Dermis microvascular lymphatic vessel endothelial cell (primary cell): ENCODE data around the gene PRKN. TPM values are rescaled to one million over a fixed set of nuclear protein-coding genes. Genes with fewer than 3 reads are reported as not detected.

ENCODE experiments used
- DNase-seq, 2 donors: peaks; one replicate each; pipeline versions ENCODE4 v3.0.0 to v3.0.0-alpha.2; 2010; ENCODE audit warnings: low read depth in 2 of 2
- total RNA-seq: library from RNA; depleted of rRNA; stranded (reverse); fragments of >200 nt; gene quantifications from 2 replicates; pipeline ENCODE4 v1.2.1, GENCODE V29; 2014

The PRKN gene
- total RNA-seq, 1 donor from 2014 or later, result 0.39 TPM

DNA sequence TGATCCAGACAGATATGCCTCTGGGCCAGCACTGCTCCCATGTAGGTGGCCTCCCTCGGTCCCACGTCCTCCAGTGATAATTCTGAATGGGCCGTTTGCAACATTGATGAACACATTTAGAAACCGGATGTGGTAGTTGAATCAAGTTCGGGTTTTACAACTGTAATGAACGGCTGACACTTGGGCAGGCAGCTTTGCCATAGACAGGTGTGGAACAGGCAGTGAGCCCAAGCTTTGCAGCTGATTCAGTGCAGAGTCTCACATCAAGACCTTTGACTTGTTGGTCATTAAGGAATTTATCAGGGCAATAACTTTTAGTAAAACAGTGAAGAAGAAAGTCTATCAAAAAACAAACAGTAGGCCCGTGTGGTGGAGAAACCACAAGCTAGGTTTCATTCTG lies 987.1 kb downstream of the PRKN start:
- no peak for DNase-seq

DNA sequence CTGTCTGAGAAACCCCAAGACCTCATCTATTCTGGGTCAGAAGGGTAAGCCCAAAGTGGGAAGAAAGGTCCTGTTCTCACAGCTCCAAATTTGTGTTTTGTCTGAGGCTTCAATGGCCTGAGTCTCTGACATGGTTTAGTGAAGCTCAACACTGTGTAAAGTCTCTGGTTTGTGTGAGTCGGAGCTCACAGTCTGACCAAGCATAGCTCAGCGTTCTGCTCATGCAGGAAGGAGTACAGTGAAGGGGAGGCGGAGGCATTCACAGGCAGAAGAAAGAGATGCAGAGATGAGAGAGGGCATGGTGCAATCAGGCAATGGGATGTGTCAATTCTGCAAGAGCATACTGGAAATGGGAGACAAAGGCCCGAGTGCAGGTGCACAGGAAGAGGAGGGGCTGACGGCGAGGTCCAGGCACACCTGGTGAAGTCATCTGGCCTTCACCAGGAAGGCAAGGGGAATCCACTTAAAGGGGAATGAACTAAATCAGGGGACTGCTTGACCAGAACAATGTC lies 990.7 kb downstream of the PRKN start:
- DNase-seq, result no peak

DNA sequence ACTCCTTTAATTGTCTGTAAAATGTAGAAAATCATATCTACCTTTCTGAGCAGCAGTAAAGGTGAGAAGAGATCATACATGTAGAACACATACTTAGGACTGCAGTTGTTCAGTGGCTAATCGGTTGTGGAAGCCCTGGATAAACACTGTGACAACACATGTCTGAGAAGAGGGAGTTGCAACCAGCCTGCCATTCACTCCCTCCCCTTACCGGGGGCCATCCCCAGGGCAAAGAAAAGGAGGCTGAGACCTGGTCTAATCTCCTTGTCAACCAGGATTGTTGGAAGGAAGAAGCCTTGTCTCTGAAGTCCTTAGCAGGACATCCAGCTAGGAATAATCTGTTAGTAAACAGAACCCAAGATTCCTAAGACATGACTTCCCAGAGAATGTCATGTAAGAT lies 991.2 kb downstream of the PRKN start:
- DNase-seq, result no peak

DNA sequence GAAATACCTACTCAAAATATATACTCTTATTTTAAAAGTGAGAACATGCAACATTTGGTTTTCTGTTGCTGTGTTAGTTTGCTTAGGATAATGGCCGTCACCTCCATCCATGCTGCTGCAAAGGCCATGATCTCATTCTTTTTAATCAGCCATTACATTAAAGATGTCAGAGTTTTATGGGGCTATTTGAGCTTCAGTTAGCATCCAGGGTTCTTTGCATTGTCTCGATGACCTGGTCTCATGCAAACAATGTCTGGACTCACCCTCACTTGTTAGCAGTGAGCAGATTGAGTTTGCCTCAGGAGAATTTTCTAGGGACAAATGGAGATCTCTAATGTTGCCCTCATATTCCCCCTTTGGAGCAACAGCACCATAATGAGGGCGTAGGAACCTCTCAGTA lies 995.0 kb downstream of the PRKN start:
- no peak for DNase-seq

DNA sequence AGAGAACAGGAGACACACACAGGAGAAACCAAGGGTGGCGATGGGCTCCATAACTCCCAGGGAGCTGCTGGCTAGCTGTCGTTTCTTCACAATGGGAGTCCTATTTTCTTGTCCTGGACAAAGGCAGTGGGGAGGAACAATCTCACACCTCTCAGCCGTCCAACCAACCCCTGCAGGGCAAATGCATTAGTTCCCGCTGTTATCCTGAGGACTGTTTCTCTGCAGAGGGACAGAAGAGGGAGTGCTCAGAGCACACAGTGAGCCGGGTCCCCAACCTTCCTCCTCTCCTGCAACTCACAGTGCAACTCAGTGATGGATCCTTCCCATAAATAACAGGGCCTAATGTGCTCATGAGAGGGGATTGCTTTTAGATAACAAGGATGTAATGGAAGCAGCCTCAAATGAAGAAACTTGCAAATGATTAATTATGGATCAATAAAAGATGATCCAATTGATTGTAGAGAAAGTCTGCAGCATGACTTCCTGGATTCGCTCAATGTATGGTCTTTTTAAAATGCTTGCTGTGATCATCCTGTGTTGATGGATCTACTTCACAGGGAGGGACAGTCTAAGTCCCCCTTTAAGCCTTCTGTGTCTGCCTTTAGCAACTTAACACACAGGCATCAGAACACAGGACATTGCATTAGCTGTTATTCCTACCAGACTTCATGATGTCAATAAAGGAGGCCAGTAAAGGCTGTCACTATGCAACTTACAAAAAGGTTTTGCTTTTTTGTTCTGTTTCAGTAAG lies 1000.3 kb downstream of the PRKN start:
- DNase-seq, result no peak

DNA sequence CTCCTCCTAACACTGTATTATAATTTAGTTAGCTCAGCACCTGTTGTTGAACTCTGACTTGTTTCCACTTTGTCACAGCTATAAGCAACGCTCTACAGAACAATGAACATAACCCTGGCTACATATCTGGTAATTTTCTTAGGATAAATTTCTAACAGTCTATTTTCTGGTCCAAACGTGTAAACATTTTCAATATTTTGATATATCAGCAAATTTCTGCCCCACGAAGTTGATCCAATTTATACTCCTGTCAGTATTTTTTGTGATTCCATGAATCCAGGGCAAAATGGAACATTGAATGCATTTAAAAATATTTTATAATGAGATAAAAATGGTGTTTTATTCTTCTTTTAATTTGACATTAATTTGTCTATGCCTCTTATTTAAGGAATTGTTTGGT lies 1005.2 kb downstream of the PRKN start:
- no peak for DNase-seq

DNA sequence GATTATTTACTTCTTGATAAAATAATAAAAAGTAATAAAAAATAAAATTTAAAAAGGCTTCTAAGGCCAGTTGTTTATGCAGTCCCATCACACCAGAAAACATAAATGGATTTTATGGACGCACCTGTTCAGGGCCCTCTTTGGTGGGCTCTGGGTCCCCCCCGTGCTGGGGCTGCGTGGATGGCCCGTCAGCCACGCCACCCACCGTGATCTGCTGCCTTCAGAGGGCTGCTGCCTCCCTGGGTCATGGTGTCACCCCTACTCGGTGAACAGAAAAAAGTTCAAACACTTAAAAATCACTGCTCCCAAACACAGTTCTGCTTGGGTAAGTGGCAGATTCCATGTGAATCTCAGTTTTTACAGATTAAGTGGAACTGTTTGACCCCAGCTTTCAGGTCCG lies 1006.1 kb downstream of the PRKN start:
- no peak for DNase-seq

DNA sequence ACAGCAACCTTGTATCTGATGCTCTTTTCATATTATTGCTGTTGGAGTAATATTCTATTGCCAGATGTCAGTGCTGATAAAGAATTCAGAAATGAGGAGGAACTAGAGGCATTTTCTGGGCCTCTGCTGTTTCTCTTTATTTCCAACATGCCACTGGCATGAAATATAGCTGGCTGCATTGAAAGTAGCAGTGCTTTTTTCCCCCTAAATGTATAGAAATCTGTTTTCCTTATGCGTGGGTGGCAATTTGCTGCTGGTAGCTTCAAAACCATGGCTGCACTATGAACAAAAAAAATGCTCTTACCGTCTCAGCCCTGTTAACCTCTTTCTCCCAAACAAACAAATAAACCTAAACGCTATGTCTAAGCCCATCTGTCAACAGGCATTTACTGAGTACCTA lies 1011.4 kb downstream of the PRKN start:
- no peak for DNase-seq

DNA sequence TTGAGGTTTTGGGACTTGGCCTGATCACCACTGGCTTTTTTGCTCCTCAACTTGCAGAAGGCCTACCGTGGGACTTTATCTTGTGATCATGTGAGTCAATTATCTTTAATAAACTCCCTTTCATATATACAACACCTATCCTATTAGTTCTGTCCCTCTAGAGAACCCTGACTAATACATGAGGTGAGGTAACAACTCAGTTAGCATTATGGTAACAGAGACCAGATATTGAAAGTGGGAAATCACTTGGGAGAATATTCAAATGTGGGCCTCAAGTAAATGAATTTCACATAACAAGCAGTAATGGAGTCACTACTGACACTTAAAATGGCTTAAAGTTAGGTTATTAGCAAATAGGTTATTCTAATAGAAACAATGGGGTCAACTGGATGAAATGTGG lies 1015.6 kb downstream of the PRKN start:
- DNase-seq, result no peak

DNA sequence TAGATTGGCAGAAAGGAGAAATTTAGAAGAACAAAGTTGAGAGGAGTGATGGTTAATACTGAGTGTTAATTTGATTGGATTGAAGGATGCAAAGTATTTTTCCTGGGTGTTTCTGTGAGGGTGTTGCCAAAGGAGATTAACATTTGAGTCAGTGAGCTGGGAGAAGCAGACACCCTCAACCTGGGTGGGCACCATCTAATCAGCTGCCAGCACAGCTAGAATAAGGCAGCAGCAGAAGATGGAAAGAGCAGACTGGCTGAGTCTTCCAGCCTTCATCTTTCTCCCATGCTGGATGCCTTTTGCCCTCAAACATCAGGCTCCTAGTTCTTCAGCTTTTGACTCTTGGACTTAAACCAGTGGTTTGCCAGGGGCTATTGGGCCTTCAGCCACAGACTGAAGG lies 1016.1 kb downstream of the PRKN start:
- no peak for DNase-seq

DNA sequence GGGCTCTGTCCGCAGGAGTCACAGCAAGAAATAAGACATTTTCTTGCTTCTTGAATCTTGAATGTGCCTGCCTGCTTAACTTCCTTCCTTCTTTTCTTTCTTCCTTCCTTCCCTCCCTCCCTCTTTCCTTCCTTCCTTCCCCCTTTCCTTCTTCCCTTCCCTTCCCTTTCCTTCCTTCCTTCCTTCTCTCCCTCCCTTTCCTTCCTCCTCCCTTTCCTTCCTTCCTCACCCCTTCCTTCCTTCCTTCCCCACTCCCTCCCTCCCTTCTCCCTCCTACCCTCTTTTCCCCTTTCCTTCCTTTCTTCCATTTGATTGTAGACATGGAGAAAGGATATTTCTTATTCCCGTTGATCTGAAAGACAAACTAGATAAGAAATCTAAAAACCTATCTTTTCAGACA lies 1016.9 kb downstream of the PRKN start:
- no peak for DNase-seq

DNA sequence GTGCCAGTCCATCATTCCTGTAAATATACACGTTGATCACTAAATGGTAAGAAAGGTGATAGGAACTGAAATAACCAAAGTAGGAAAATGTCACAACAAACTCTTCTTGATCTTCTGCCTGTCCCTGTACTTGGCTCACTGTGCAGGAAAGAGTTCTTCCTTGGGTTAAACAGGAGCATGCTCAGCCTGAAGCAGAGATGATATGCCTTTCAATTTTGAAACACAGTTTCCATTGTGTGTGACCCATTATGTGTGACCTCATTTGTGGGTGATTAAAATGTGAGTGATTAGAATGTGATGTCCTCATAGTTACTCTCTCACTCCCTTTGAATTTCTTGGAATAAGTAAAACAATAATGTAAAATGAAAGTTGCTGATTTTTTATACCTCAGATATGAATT lies 1026.5 kb downstream of the PRKN start:
- no peak for DNase-seq

DNA sequence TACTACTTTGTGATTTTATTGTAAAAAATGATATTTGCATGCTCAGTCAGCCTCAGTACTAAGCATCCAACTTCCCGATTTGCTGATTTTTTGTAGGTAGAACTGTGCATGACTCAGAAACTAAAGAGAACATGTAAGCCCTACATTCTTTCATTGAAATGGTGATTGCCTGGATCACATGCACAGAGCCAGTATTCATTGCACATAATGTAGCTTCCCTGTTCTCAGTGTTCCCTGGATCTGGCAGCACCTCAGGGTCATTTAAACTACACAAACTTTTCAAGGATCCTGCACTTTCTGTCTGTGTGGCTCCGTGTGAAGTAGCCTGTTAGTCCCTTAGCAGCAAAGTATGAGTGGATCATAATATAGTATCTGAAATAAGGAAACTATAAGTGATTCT lies 1030.8 kb downstream of the PRKN start:
- DNase-seq, result no peak

DNA sequence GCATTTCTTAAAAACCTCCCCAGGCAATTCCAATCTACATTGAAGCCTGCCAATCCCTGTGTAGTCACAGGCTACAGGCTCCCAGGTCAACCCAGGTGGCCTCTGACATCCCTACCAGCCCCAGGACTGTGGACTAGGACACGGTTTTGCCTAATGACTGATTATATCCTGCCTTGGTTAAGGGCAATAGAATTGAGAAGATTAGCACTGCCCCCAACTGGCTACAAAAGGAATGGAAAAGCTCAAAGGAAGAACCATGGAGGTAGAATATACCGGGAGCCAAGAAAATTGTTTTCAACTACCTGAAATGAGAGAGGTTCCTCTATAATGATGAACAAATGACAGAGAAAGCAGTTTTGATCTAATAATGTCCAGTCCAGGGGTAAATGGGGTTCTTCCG lies 1032.6 kb downstream of the PRKN start:
- peak; percentile 11 to 34 for DNase-seq

DNA sequence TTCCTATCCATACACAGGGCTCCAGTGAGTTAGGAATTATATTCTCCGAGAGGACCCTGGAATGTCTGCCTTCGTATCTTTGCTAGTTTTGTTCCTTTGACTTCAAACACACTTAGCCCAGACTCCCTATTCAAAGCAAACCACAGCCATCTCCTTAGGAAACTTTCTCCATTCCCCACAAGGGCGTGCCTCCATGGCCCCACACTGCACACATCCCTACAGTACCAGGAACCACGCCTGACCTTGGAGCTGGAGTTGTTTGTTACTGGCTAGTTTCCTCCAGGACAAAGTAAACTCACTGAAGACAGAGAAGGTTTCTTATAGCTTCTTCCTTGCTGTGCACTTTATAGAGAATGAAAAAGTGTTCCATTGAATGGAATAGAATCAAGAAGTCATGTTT lies 1040.9 kb downstream of the PRKN start:
- no peak for DNase-seq

DNA sequence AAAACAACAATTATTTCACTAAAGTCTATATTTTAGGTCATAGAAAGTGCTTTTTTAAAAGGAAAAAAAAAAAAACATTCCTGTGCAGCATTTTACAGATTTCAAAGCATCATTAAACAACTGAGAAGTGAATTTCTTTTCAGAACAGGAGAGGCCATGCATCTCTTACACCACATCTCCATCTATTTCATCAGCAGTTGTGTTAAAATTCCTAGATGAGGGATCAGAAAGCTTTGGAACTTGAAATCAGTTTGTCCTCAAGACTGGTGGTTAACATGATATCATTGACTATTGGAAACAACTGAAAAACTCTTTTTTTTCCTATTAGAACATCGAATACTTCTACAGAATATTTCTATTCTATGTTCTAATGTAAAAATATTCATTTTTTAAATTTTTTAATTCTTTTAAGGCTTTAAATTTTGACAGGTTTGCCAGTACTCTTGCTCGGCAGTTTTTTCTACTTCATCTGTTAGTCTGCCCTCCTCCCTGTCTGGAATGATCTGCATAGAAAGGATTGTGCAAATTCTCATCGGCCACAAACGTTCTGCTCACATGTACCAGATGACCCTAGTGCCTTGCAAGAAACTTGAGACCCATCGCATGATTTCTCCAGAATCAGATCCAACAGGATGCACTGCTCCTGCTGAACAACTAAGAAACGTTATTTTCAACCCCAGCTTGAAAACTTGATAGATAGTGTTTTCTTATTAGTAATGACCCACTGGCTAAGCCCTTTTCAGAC lies 1042.7 kb downstream of the PRKN start:
- no peak for DNase-seq

DNA sequence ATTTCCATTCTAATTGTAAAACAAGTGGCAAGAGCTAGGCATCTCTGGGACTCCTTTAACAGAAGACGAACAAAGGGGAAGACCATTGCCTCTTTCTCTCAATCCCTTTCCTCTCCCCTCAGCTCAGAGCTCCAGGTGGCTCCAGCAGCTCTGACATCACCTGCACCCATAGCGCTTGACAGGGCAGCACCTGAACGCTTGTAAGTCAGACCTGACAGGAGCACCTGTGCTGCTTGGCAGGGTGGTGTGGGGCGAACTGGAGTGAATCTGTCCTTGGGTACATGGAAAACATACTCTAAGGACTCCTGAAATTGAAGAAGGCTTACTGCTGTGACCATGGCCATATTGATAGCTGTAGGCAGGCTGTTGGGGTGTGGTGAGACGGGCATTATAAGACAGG lies 1044.2 kb downstream of the PRKN start:
- DNase-seq, result no peak

DNA sequence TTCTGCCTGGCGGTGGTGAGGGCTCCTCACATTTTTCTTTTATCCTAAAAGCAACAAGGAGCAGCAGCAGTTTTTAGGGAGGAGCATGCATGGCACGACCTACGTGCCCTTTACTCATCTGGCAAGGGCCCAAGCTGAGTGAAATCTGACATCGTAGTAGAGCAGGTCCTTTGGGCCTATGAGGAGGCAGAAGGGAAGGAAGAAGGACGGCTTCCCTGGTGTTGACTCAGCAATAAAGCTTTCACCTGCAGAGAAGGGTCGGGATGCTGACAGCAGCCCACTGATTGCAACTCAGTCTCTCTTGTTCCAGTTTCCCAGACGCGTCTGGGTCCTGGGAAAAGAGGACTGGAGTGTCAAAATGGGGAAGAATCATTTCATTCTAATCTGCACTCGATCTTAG lies 1044.6 kb downstream of the PRKN start:
- DNase-seq, result no peak

DNA sequence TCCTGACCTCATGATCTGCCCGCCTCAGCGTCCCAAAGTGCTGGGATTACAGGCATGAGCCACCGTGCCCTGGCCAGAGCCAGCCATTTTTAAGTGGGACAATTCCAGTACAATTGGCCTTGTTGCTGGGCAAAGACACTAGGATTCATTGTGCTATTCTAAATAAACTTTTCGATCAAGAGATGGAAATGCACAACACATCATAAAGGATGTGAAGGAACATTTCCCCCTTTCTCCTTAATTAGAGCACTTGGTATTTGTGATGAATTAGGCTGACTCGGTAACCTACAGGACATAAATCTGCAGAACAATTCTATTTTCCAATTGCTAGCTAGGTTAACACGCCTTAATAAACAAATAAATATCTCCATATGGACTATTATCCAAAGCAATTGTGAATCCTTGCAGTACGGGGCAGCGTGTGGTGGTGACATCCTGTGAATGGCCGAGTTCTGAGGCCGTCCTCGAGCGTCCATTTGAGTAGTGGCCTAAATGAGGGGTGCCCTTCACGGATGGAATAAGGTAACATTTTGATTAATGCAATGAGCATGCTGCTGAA lies 1047.5 kb downstream of the PRKN start:
- DNase-seq, result no peak

DNA sequence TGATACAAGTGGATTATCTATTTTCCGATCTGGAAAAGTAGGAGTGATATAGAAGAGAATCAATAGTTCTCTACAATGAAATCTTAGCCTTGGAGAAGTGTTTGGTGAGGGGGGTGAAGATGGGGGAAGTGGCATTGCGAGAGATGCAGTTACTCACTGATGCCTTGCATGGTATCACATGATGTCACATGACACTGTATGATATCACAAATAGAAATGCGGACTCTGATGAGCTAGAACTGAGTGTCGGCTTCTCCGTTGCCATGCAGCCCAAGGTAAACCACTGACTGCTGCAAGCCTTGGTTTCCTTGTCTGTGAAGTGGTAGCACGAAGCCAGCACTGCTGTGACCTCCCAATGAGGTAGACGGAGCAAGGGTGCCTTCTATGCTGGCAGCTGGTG lies 1050.4 kb downstream of the PRKN start:
- DNase-seq, result no peak

DNA sequence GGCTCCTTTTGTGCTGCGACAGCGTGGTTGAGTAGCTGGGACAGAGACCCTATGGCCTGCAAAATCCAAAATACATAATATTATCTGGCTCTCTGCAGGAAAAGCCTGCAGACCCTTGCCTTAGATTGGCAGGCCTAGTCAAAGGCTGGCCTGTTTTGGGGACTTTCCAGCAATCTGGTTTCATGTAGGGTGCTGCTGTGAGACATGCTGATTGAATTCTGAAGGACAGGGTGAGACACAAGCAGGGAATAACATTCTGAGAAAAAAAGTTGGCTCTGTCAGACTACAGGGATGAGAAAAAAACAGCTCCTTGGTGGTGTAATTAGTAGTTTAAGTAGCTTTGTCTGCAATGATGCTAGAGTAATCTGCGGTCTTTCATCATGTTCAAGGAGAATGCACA lies 1051.0 kb downstream of the PRKN start:
- no peak for DNase-seq

DNA sequence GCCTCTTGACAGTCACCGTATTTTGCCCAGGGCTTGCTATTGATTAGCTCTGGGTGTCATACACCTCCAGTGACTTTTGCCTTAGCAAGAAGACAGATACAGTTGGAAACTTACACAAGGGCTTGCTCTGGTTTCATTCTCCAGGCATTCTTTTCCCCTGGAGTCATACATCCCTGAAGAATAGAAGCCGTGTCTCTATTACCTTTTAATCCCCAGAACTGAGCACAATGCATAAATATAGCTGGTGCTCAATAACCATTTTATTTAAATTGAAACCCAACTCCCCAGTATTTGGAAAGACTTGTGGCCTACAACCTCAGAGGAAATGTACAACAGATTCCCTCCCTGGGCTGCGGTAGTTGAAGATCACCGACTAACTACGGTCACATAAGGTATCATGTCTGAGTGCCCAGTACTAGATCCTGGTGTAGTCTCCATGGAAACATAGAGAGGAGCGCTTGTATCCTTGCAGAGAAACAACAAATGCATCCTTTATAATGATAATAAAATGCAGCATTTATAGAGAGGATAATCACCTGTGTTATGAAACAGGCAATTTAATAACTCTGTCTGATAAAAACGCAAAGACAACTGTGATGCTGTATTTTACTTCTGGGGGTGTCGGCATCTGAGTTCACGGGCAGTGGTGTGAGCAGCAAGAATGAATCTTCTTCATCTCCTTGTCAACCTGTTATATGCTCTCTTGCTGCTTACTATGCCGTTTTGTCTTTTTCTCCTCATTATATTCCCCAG lies 1052.5 kb downstream of the PRKN start:
- DNase-seq, result no peak
